Sigmoid colon (tissue), 7 donors: ENCODE measurements around the gene TENM4. TPM values are rescaled to one million over a fixed set of nuclear protein-coding genes. Genes with fewer than 3 reads are reported as not detected.

Source experiments
- DNase-seq: peaks from one replicate; pipeline ENCODE4 v3.0.0-alpha.2; 2019
- H3K27ac ChIP-seq, 4 donors: fragments of 200-600 bp; sonication (generic); one replicate each; pipeline ENCODE4 v1.5.1; 2016 to 2019; ENCODE audit warnings: mild to moderate bottlenecking in 1 of 4
- H3K27me3 ChIP-seq, 3 donors: fragments of 200-600 bp; sonication (generic); one replicate each; pipeline ENCODE4 v1.5.1; 2019; ENCODE audit warnings: mild to moderate bottlenecking in 1 of 3
- H3K36me3 ChIP-seq, 4 donors: fragments of 200-600 bp; sonication (generic); one replicate each; pipeline ENCODE4 v1.5.1; 2016 to 2019
- H3K4me1 ChIP-seq, 4 donors: fragments of 200-600 bp; sonication (generic); one replicate each; pipeline ENCODE4 v1.5.1; 2017 to 2019
- H3K4me3 ChIP-seq, 4 donors: fragments of 200-600 bp; sonication (generic); one replicate each; pipeline ENCODE4 v1.5.1; 2017 to 2019; ENCODE audit warnings: mild to moderate bottlenecking in 2 of 4, moderate library complexity in 1 of 4
- H3K9me3 ChIP-seq, 4 donors: fragments of 200-600 bp in 3 of 4; sonication (generic) in 3 of 4; one replicate each; pipeline versions ENCODE4 v1.5.1 to v1.6.1; 2013 to 2019
- CTCF ChIP-seq, 4 experiments: fragments of 450-650 bp in 3 of 4; fragments of 200-600 bp in 1 of 4; IDR thresholded peaks; one replicate each; pipeline ENCODE4 v1.5.1; 2016 to 2019; ENCODE audit warnings: antibody characterized with exemption in 4 of 4, mild to moderate bottlenecking in 3 of 4, moderate library complexity in 2 of 4
- EP300 ChIP-seq, 4 donors: sonication (generic); formaldehyde crosslinking; IDR thresholded peaks; one replicate each; pipeline ENCODE4 v1.6.1; 2017; ENCODE audit warnings: antibody characterized with exemption in 4 of 4
- POLR2A ChIP-seq, 2 donors: fragments of 450-650 bp; IDR thresholded peaks; one replicate each; pipeline ENCODE4 v1.6.1; 2016; ENCODE audit warnings: antibody characterized with exemption in 2 of 2, mild to moderate bottlenecking in 2 of 2, moderate library complexity in 2 of 2
- POLR2AphosphoS5 ChIP-seq, 4 donors: sonication (generic); formaldehyde crosslinking; IDR thresholded peaks; one replicate each; pipeline ENCODE4 v1.6.1; 2017; ENCODE audit warnings: antibody characterized with exemption in 4 of 4
- WGBS, 2 donors: extraction: QIAGEN DNeasy Blood & Tissue Kit; methylation state at CpG; one replicate each; pipeline ENCODE4 v1.1.7; 2013; 5-methylcytosine and 5-hydroxymethylcytosine counted together
- intact Hi-C: fragments of 100-400 bp; cut with DNase I; formaldehyde crosslinking; loops from one replicate; pipeline ENCODE4 v1.15.1; 2023
- polyA plus RNA-seq, 3 donors: library from polyadenylated mRNA; stranded (reverse); fragments of 200-250 nt; gene quantifications; one replicate each; pipeline ENCODE4 v1.2.3, GENCODE V29; 2013
- total RNA-seq, 4 donors: library from RNA; depleted of rRNA; stranded (reverse); fragments of >200 nt; gene quantifications; one replicate each; pipeline ENCODE4 v1.1.0, GENCODE V29; 2016
- donor health status: healthy with polysubstance abuse.
- donor health status: Bipolar disorder and iron deficiency.
- donor health status: healthy.

The TENM4 gene
- total and polyA plus RNA-seq, 7 donors: 0.23 to 14.6 (median 1.9) TPM; not detected in 1

GRCh38 chr11:78941226-78941851, 499.5 kb downstream of the TENM4 start:
- Histone ChIP-seq H3K4me3 (no peak overlapping the region), H3K36me3 (no peaks in the 10 kb centered on the region), H3K27ac (no peak overlapping the region), H3K4me1 (peaks cover 0 to 18% (median 8%) of the 10 kb centered on the region in 4 donors), H3K9me3 (no peaks in the 10 kb centered on the region), H3K27me3 (no peaks in the 10 kb centered on the region)
- WGBS, 2 donors: 82 to 86% methylated on average over 10 of the region's 10 CpGs
- no peak for DNase-seq
- TF ChIP-seq POLR2AphosphoS5 (IDR thresholded peaks at IDR 0.05) (peak in 3 of 4 donors; percentile 50 to 84 (median 78)), EP300 (IDR thresholded peaks at IDR 0.05) (no peak), CTCF (IDR thresholded peaks at IDR 0.05) (no peak), POLR2A (IDR thresholded peaks at IDR 0.05) (no peak)
- intact Hi-C loops: loop anchor here (10.0 kb wide), 1 partner anchor 133 kb away; no protein-coding TSS in a partner anchor

DNA sequence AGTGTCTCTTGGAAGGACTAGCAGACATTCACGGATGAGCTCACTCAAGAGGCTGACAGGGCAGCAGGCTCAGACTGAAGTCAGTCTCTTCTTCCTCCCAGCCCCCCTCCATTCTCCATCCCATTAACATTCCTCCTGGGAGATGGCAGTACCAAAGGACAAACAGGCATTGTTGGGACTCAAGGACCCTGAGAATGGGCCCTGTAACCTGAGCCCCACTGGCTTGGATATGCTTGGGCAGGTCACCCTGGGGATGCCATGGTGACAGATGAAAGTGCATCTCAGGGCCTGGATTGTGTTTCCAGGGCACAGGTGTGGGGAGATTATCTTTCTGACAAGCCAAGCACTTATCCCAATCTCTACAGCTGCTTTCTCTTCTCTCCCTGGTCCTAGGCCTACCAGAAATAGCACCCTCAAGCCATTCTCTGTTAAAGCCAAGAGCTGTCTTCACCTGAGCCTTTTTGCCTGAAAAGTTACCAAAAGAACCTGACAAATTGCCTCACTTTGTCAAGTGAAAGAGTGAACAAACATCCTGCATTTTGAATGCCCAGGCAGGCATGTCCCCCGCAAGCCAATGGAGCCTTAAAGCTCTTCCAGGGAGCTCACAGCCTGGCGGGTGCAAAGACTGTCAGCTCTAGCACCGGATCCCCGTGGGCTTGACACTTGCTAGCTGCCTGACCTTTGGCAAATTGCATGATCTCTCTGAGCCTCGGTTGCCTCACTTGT, 500.2 kb downstream of the TENM4 start:
- H3K27me3 ChIP-seq: no peaks in the 10 kb centered on the region
- WGBS, 2 donors: 78 to 83% methylated on average over 6 of the region's 6 CpGs
- H3K4me1 ChIP-seq: peaks cover 0 to 18% (median 8%) of the 10 kb centered on the region in 4 donors
- no peaks in the 10 kb centered on the region for H3K9me3 ChIP-seq
- H3K27ac ChIP-seq: no peak overlapping the region
- TF ChIP-seq EP300 (IDR thresholded peaks at IDR 0.05) (no peak), POLR2AphosphoS5 (IDR thresholded peaks at IDR 0.05) (no peak), POLR2A (IDR thresholded peaks at IDR 0.05) (no peak)
- DNase-seq: no peak
- no peak overlapping the region for H3K4me3 ChIP-seq
- H3K36me3 ChIP-seq: no peaks in the 10 kb centered on the region
- intact Hi-C loops: loop anchor here (10.0 kb wide), 1 partner anchor 134 kb away; no protein-coding TSS in a partner anchor

GRCh38 chr11:78938971-78939370, 501.9 kb downstream of the TENM4 start:
- H3K27me3 ChIP-seq: no peaks in the 10 kb centered on the region
- H3K4me3 ChIP-seq: no peak overlapping the region
- peaks cover 0 to 19% (median 8%) of the 10 kb centered on the region in 4 donors for H3K4me1 ChIP-seq
- DNase-seq: no peak
- TF ChIP-seq CTCF (IDR thresholded peaks at IDR 0.05) (no peak), EP300 (IDR thresholded peaks at IDR 0.05) (no peak), POLR2A (IDR thresholded peaks at IDR 0.05) (no peak), POLR2AphosphoS5 (IDR thresholded peaks at IDR 0.05) (no peak)
- no peaks in the 10 kb centered on the region for H3K9me3 ChIP-seq
- no peak overlapping the region for H3K27ac ChIP-seq
- H3K36me3 ChIP-seq: no peaks in the 10 kb centered on the region
- intact Hi-C loops: no loop called here
- 73 to 84% methylated on average over 7 of the region's 7 CpGs for WGBS, 2 donors

- WGBS, 2 donors: 91 to 93% methylated on average over 1 of the region's 1 CpG
- no peaks in the 10 kb centered on the region for H3K36me3 ChIP-seq
- H3K27me3 ChIP-seq: no peaks in the 10 kb centered on the region
- H3K27ac ChIP-seq: no peak overlapping the region
- H3K4me1 ChIP-seq: peaks cover 0 to 20% (median 16%) of the 10 kb centered on the region in 4 donors
- no peaks in the 10 kb centered on the region for H3K9me3 ChIP-seq
- intact Hi-C loops: no loop called here
- no peak overlapping the region for H3K4me3 ChIP-seq
- TF ChIP-seq POLR2A (IDR thresholded peaks at IDR 0.05): no peak
- no peak for TF ChIP-seq POLR2AphosphoS5 (IDR thresholded peaks at IDR 0.05)
- TF ChIP-seq EP300 (IDR thresholded peaks at IDR 0.05): no peak
- no peak for TF ChIP-seq CTCF (IDR thresholded peaks at IDR 0.05)
- no peak for DNase-seq
These were observed 502.8 kb downstream of the TENM4 start for GRCh38 chr11:78938036-78938435.

GRCh38 chr11:78935398-78936068, 505.3 kb downstream of the TENM4 start:
- Histone ChIP-seq H3K27me3 (no peaks in the 10 kb centered on the region), H3K27ac (no peak overlapping the region), H3K9me3 (no peaks in the 10 kb centered on the region), H3K4me3 (no peak overlapping the region), H3K36me3 (no peaks in the 10 kb centered on the region), H3K4me1 (peaks cover 0 to 36% (median 31%) of the 10 kb centered on the region in 4 donors)
- TF ChIP-seq EP300 (IDR thresholded peaks at IDR 0.05): no peak
- TF ChIP-seq POLR2A (IDR thresholded peaks at IDR 0.05): no peak
- no peak for TF ChIP-seq CTCF (IDR thresholded peaks at IDR 0.05)
- TF ChIP-seq POLR2AphosphoS5 (IDR thresholded peaks at IDR 0.05): no peak
- DNase-seq: no peak
- intact Hi-C loops: no loop called here
- WGBS, 2 donors: 64 to 69% methylated on average over 4 of the region's 4 CpGs
